ENCODE measurements around the gene SAG. TPM values are rescaled to one million over a fixed set of nuclear protein-coding genes. Genes with fewer than 3 reads are reported as not detected.

Gene SAG
- total and polyA plus RNA-seq, 9 of the 15 experiments (the other 6 are each of a cell fraction or from before 2014, with no cell fraction given), result 0.04 to 0.64 (median 0.31) TPM; not detected in 5

GRCh38 chr2:233317196-233317943 lies 9.8 kb downstream of the SAG start:
- Histone ChIP-seq H3K27ac (ENCODE audit: extremely low read depth, low read depth, low read length) (no peak overlapping the region), H3K36me3 (ENCODE audit: control insufficient read depth, insufficient read depth, low read length) (no peaks in the 10 kb centered on the region), H3K27me3 (ENCODE audit: control insufficient read depth in 2 of 2, insufficient read depth in 2 of 2, low read length in 2 of 2) (peaks cover 0 to 40% of the 10 kb centered on the region in 2 experiments; a peak in 3 of 5 replicates), H3K9me3 (replicated peaks; ENCODE audit: control insufficient read depth, insufficient read depth, low read depth, low read length) (no peaks in the 10 kb centered on the region), H2AFZ (ENCODE audit: low read depth, low read length) (no peak overlapping the region), H3K79me2 (ENCODE audit: control insufficient read depth, insufficient read depth, low read length) (no peaks in the 10 kb centered on the region), H3K4me3 (no peak overlapping the region), H4K20me1 (replicated peaks; ENCODE audit: control insufficient read depth, insufficient read depth, low read length) (no peaks in the 10 kb centered on the region), H3K9ac (ENCODE audit: insufficient read depth in 1 of 2, low read depth in 2 of 2, low read length in 2 of 2) (no peak overlapping the region), H3K4me2 (ENCODE audit: insufficient read depth, low read length) (no peak overlapping the region), H3K4me1 (replicated peaks in 1 of 2; ENCODE audit: control insufficient read depth in 2 of 2, insufficient read depth in 2 of 2, low read length in 2 of 2) (no peaks in the 10 kb centered on the region), H3K9me1 (ENCODE audit: control insufficient read depth, insufficient read depth, low read length) (no peaks in the 10 kb centered on the region)
- 6% methylated on average over 7 of the region's 7 CpGs for WGBS (ENCODE audit: insufficient coverage, low coverage, missing lambda C conversion rate)
- ATAC-seq, result no peak
- intact Hi-C loops (cut with micrococcal nuclease) (no loop called here), in situ Hi-C loops (cut with MboI) (no loop called here)
- POLR2A ChIA-PET, result no interaction called here
- CTCF ChIA-PET (ENCODE audit: low intra/inter-chr PET ratio), result no interaction called here
- FAIRE-seq, result no peak
- DNase-seq (ENCODE audit: extremely low read depth in 1 of 4, low spot score in 3 of 4), result no peak
- no TSS peak for BruUV-seq (replicated peaks)
- TF ChIP-seq BACH1 (tag; IDR thresholded peaks at IDR 0.05) (no peak), USF2 (CRISPR knock-in tag; IDR thresholded peaks at IDR 0.05) (no peak), GATAD2B (IDR thresholded peaks at IDR 0.05; ENCODE audit: borderline replicate concordance) (no peak), ZNF124 (CRISPR knock-in tag; IDR thresholded peaks at IDR 0.05) (no peak), RFX7 (CRISPR knock-in tag; IDR thresholded peaks at IDR 0.05) (no peak), ARID3B (CRISPR knock-in tag; IDR thresholded peaks at IDR 0.05; ENCODE audit: borderline replicate concordance) (no peak), ZNF785 (CRISPR knock-in tag; IDR thresholded peaks at IDR 0.05) (no peak), NCOA4 (IDR thresholded peaks at IDR 0.05; ENCODE audit: partially characterized antibody) (no peak), BCLAF1 (IDR thresholded peaks at IDR 0.05; ENCODE audit: borderline replicate concordance in 1 of 2, control insufficient read depth in 1 of 2, low read depth in 2 of 2, low read length in 1 of 2) (no peak), NUFIP1 (IDR thresholded peaks at IDR 0.05; ENCODE audit: partially characterized antibody) (no peak), ETS1 (conservative IDR thresholded peaks at IDR 0.05; ENCODE audit: control insufficient read depth, low read depth, low read length) (no peak), MTA2 (IDR thresholded peaks at IDR 0.05; ENCODE audit: low read depth) (no peak), HOMEZ (CRISPR knock-in tag; IDR thresholded peaks at IDR 0.05) (no peak)
